WTC11 (cell line): Measurements from ENCODE around the gene POLR2E. TPM values are rescaled to one million over a fixed set of nuclear protein-coding genes. Genes with fewer than 3 reads are reported as not detected.

Experiments
- EMX1 ChIP-seq: fragments of 250-450 bp; sonication (Bioruptor Pico); IDR thresholded peaks from 2 replicates; pipeline ENCODE4 v1.8.0; 2021; ENCODE audit warnings: mild to moderate bottlenecking
- FOXJ3 ChIP-seq: sonication (generic); formaldehyde crosslinking; IDR thresholded peaks from 2 replicates; pipeline ENCODE4 v1.9.0; 2021; ENCODE audit warnings: missing genetic modification reagents, mild to moderate bottlenecking, borderline replicate concordance
- GTF2I ChIP-seq: fragments of 250-450 bp; sonication (Bioruptor Pico); conservative IDR thresholded peaks from 2 replicates; pipeline ENCODE4 v1.4.0; 2021; ENCODE audit warnings: mild to moderate bottlenecking
- HMGA2 ChIP-seq: fragments of 250-450 bp; sonication (Bioruptor Pico); IDR thresholded peaks from 2 replicates; pipeline ENCODE4 v1.4.0; 2021; ENCODE audit warnings: mild to moderate bottlenecking, moderate library complexity
- IRF2 ChIP-seq: sonication (generic); formaldehyde crosslinking; IDR thresholded peaks from 2 replicates; pipeline ENCODE4 v1.8.0; 2022; ENCODE audit warnings: low read depth, missing genetic modification reagents, borderline replicate concordance
- MXD4 ChIP-seq: fragments of 250-450 bp; sonication (Bioruptor Pico); IDR thresholded peaks from 2 replicates; pipeline ENCODE4 v1.8.0; 2021; ENCODE audit warnings: mild to moderate bottlenecking, moderate library complexity, borderline replicate concordance
- NR1H2 ChIP-seq: sonication (generic); formaldehyde crosslinking; IDR thresholded peaks from 2 replicates; pipeline ENCODE4 v1.9.0; 2021; ENCODE audit warnings: mild to moderate bottlenecking, moderate library complexity, missing genetic modification reagents
- NR2C2 ChIP-seq: sonication (generic); formaldehyde crosslinking; IDR thresholded peaks from 2 replicates; pipeline ENCODE4 v1.8.0; 2022; ENCODE audit warnings: mild to moderate bottlenecking, missing genetic modification reagents
- NR3C1 ChIP-seq: sonication (generic); formaldehyde crosslinking; conservative IDR thresholded peaks from 2 replicates; pipeline ENCODE4 v1.8.1; 2023; ENCODE audit warnings: low read depth, mild to moderate bottlenecking, missing genetic modification reagents
- PRRX2 ChIP-seq: fragments of 250-450 bp; sonication (Bioruptor Pico); IDR thresholded peaks from 2 replicates; pipeline ENCODE4 v1.8.0; 2021; ENCODE audit warnings: mild to moderate bottlenecking
- RELA ChIP-seq: sonication (generic); formaldehyde crosslinking; IDR thresholded peaks from 2 replicates; pipeline ENCODE4 v1.8.1; 2022; ENCODE audit warnings: missing genetic modification reagents, mild to moderate bottlenecking, borderline replicate concordance
- TCF7 ChIP-seq: sonication (generic); formaldehyde crosslinking; IDR thresholded peaks from 2 replicates; pipeline ENCODE4 v1.8.0; 2022; ENCODE audit warnings: mild to moderate bottlenecking, low read depth, missing genetic modification reagents, moderate library complexity
- TEAD1 ChIP-seq: sonication (generic); formaldehyde crosslinking; IDR thresholded peaks from 2 replicates; pipeline ENCODE4 v1.8.0; 2022; ENCODE audit warnings: mild to moderate bottlenecking, missing genetic modification reagents
- ZBTB21 ChIP-seq: sonication (generic); formaldehyde crosslinking; IDR thresholded peaks from 2 replicates; pipeline ENCODE4 v1.8.1; 2023; ENCODE audit warnings: mild to moderate bottlenecking, missing genetic modification reagents, borderline replicate concordance
- ZNF416 ChIP-seq: fragments of 250-450 bp; sonication (Bioruptor Pico); IDR thresholded peaks from 2 replicates; pipeline ENCODE4 v1.9.0; 2021; ENCODE audit warnings: mild to moderate bottlenecking, inconsistent platforms
- total RNA-seq: library from RNA; stranded (reverse); gene quantifications from 3 replicates; pipeline ENCODE4 v1.2.3, GENCODE V29; 2021
- TF ChIP-seq, protein P1 (sequence below): sonication (generic); formaldehyde crosslinking; IDR thresholded peaks from 2 replicates; pipeline ENCODE4 v1.8.0; 2022; ENCODE audit warnings: missing genetic modification reagents
- TF ChIP-seq, protein P2 (sequence below): sonication (generic); formaldehyde crosslinking; IDR thresholded peaks from 2 replicates; pipeline ENCODE4 v1.8.0; 2022; ENCODE audit warnings: mild to moderate bottlenecking, missing genetic modification reagents
- TF ChIP-seq, protein P3 (sequence below): sonication (generic); formaldehyde crosslinking; IDR thresholded peaks from 2 replicates; pipeline ENCODE4 v1.8.1; 2022; ENCODE audit warnings: mild to moderate bottlenecking, missing genetic modification reagents, moderate library complexity, borderline replicate concordance
- TF ChIP-seq, protein P4 (sequence below): sonication (generic); formaldehyde crosslinking; IDR thresholded peaks from 2 replicates; pipeline ENCODE4 v1.8.0; 2022; ENCODE audit warnings: mild to moderate bottlenecking, missing genetic modification reagents
- TF ChIP-seq, protein P5 (sequence below): sonication (generic); formaldehyde crosslinking; IDR thresholded peaks from 2 replicates; pipeline ENCODE4 v1.8.0; 2023; ENCODE audit warnings: missing genetic modification reagents, mild to moderate bottlenecking, borderline replicate concordance
- TF ChIP-seq, protein P6 (sequence below): fragments of 250-450 bp; sonication (Bioruptor Pico); IDR thresholded peaks from 2 replicates; pipeline ENCODE4 v1.9.0; 2021; ENCODE audit warnings: moderate library complexity, mild to moderate bottlenecking, inconsistent platforms, borderline replicate concordance

Gene POLR2E
- total RNA-seq, 1 experiment from 2014 or later, result 275 TPM

DNA sequence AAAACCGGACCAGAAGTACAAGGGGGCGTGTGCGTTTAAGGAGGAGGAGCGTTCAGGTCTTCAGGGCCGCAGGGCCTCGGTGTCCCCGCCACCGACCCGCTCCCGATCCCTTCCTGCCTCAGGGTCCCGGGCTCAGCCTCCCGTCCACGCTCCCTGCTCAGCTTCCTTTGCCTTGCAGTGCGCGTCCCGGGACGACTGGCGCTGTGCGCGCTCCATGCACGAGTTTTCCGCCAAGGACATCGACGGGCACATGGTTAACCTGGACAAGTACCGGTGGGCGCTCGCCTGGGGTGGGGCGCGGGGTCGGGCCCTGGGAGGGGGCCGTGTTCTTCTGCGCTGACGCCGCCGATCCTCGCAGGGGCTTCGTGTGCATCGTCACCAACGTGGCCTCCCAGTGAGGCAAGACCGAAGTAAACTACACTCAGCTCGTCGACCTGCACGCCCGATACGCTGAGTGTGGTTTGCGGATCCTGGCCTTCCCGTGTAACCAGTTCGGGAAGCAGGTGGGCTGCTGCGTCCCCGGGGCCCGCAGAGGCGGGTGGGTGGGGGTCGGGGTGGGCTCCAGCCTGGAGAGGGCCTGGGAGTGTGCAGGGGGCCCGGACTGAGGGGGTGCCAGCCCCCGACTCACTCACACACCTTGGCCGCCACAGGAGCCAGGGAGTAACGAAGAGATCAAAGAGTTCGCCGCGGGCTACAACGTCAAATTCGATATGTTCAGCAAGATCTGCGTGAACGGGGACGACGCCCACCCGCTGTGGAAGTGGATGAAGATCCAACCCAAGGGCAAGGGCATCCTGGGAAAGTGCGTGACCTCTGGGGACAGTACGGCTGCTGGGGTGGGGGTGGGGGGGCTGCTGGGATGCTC lies 10.1 kb upstream of the POLR2E start (continued):
- TF ChIP-seq NR2C2 (CRISPR knock-in tag) (no peak), TCF7 (CRISPR knock-in tag) (no peak), EMX1 (CRISPR knock-in tag) (no peak), TEAD1 (no peak), NR1H2 (no peak), ZBTB21 (no peak), NR3C1 (no peak), RELA (no peak), IRF2 (no peak), FOXJ3 (no peak), GTF2I (CRISPR knock-in tag) (no peak), HMGA2 (CRISPR knock-in tag) (0 out of 2 replicates have a peak, but pooled peaks have one; percentile 6), MXD4 (CRISPR knock-in tag) (no peak), PRRX2 (CRISPR knock-in tag) (no peak), ZNF416 (no peak)
- TF ChIP-seq, protein P1, sequence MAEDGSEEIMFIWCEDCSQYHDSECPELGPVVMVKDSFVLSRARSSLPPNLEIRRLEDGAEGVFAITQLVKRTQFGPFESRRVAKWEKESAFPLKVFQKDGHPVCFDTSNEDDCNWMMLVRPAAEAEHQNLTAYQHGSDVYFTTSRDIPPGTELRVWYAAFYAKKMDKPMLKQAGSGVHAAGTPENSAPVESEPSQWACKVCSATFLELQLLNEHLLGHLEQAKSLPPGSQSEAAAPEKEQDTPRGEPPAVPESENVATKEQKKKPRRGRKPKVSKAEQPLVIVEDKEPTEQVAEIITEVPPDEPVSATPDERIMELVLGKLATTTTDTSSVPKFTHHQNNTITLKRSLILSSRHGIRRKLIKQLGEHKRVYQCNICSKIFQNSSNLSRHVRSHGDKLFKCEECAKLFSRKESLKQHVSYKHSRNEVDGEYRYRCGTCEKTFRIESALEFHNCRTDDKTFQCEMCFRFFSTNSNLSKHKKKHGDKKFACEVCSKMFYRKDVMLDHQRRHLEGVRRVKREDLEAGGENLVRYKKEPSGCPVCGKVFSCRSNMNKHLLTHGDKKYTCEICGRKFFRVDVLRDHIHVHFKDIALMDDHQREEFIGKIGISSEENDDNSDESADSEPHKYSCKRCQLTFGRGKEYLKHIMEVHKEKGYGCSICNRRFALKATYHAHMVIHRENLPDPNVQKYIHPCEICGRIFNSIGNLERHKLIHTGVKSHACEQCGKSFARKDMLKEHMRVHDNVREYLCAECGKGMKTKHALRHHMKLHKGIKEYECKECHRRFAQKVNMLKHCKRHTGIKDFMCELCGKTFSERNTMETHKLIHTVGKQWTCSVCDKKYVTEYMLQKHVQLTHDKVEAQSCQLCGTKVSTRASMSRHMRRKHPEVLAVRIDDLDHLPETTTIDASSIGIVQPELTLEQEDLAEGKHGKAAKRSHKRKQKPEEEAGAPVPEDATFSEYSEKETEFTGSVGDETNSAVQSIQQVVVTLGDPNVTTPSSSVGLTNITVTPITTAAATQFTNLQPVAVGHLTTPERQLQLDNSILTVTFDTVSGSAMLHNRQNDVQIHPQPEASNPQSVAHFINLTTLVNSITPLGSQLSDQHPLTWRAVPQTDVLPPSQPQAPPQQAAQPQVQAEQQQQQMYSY, result peak; percentile 41; the same call in 1 of the 2 replicates
- TF ChIP-seq, protein P2, sequence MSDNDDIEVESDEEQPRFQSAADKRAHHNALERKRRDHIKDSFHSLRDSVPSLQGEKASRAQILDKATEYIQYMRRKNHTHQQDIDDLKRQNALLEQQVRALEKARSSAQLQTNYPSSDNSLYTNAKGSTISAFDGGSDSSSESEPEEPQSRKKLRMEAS, result peak; percentile 42; the same call in 1 of the 2 replicates
- TF ChIP-seq, protein P3, sequence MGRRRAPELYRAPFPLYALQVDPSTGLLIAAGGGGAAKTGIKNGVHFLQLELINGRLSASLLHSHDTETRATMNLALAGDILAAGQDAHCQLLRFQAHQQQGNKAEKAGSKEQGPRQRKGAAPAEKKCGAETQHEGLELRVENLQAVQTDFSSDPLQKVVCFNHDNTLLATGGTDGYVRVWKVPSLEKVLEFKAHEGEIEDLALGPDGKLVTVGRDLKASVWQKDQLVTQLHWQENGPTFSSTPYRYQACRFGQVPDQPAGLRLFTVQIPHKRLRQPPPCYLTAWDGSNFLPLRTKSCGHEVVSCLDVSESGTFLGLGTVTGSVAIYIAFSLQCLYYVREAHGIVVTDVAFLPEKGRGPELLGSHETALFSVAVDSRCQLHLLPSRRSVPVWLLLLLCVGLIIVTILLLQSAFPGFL (CRISPR knock-in tag), result no peak
- TF ChIP-seq, protein P4, sequence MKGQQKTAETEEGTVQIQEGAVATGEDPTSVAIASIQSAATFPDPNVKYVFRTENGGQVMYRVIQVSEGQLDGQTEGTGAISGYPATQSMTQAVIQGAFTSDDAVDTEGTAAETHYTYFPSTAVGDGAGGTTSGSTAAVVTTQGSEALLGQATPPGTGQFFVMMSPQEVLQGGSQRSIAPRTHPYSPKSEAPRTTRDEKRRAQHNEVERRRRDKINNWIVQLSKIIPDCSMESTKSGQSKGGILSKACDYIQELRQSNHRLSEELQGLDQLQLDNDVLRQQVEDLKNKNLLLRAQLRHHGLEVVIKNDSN (CRISPR knock-in tag), result no peak
- TF ChIP-seq, protein P5, sequence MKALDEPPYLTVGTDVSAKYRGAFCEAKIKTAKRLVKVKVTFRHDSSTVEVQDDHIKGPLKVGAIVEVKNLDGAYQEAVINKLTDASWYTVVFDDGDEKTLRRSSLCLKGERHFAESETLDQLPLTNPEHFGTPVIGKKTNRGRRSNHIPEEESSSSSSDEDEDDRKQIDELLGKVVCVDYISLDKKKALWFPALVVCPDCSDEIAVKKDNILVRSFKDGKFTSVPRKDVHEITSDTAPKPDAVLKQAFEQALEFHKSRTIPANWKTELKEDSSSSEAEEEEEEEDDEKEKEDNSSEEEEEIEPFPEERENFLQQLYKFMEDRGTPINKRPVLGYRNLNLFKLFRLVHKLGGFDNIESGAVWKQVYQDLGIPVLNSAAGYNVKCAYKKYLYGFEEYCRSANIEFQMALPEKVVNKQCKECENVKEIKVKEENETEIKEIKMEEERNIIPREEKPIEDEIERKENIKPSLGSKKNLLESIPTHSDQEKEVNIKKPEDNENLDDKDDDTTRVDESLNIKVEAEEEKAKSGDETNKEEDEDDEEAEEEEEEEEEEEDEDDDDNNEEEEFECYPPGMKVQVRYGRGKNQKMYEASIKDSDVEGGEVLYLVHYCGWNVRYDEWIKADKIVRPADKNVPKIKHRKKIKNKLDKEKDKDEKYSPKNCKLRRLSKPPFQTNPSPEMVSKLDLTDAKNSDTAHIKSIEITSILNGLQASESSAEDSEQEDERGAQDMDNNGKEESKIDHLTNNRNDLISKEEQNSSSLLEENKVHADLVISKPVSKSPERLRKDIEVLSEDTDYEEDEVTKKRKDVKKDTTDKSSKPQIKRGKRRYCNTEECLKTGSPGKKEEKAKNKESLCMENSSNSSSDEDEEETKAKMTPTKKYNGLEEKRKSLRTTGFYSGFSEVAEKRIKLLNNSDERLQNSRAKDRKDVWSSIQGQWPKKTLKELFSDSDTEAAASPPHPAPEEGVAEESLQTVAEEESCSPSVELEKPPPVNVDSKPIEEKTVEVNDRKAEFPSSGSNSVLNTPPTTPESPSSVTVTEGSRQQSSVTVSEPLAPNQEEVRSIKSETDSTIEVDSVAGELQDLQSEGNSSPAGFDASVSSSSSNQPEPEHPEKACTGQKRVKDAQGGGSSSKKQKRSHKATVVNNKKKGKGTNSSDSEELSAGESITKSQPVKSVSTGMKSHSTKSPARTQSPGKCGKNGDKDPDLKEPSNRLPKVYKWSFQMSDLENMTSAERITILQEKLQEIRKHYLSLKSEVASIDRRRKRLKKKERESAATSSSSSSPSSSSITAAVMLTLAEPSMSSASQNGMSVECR (CRISPR knock-in tag), result peak; percentile 52; the same call in 1 of the 2 replicates
- TF ChIP-seq, protein P6, sequence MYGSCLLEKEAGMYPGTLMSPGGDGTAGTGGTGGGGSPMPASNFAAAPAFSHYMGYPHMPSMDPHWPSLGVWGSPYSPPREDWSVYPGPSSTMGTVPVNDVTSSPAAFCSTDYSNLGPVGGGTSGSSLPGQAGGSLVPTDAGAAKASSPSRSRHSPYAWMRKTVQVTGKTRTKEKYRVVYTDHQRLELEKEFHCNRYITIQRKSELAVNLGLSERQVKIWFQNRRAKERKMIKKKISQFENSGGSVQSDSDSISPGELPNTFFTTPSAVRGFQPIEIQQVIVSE (CRISPR knock-in tag), result no peak
